ENCODE data around the gene C1QTNF2.
"Not testable (repeated sequence)": the region's sequence is repeated elsewhere in the genome, so short reads cannot be mapped to it uniquely, and the experiment has no call there.

Gene C1QTNF2

DNA sequence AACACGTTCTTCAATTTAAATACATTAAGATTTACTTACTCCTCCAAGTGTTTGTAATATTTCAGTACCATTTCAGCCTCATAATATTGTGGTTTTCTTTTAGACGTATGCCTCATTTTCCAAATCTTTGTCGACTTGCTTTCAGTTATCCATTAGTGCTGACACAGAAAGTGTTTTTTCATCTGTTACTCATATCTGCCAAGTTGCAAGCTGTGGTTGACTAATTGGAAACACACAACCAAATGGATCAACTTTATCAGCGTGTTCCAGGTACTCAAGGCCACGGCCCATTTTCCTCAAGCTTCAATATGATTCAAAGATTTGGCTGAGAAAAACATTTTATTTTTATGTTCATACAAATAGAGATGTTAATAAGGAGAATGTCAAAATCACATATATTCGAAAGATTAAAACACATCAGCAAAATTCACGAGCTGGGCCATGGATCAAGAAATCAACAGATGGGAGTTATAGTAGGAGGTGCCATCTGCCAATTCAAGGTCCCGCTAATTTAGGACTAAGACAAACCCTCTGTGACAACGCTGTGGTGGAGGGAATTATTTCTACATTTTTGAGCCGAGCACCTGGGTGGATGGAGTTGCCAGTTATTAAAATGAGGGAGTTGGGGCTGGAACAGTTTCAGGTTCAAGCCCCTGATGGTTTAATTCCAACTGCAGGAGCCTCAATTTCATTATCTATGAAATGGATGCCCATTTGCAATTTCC lies 30.9 kb downstream of the C1QTNF2 start:
- no peak for DNase-seq

DNA sequence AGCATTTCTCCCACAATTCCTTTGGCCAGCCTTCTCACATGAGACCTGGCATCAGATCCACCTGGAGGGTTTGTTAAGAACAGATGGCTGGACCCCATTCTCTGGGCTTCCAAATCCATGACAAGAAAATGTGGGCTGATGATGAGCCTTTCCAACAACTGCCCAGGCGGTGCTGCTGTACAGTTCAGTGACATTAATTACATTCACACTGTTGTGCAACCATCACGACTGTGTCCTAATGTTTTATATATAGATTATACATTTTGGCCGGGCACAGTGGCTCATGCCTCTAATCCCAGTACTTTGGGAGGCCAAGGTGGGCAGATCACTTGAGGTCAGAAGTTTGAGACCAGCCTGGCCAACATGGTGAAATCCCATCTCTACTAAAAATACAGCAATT lies 35.7 kb downstream of the C1QTNF2 start:
- DNase-seq, result not testable (repeated sequence)

DNA sequence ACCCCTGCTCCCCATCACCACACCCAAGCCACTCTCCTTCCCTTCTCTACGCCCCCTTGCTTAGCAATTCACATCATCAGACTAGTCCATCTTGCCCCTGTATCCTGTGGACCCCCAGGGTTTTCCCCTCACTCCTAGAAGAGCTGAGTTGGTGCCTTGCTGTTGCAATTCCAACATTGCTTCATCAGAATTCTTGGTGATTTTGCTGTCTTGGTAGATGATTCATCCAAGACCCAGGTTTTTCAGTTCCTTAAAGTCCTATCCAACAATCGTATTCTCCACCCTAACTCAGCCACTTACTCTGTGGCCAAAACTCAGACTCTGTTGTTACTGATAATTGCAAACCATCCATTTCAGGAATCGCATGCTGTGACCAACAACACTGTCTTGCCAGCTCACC lies 36.7 kb downstream of the C1QTNF2 start:
- DNase-seq, result no peak

GRCh38 chr5:160330212-160330611 lies 40.2 kb downstream of the C1QTNF2 start:
- DNase-seq, result no peak

DNA sequence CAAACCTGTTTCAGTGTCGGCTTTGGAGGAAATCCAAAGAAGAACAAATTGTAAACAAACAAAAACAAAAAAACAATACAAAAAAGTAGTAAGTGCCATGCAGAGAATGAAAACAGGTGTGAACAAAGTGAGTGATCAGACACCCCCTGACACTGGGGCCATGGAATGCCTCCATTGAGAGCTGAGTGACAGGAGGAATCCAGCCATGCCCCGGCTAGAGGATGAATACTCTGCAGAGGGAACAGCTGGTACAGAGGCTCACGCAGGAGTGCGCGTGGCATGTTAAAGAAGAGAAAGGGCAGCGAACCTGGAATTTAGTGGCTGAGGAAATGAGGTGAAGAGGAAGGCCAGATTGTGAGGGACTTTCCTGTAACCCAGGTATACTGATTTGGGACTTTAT lies 42.6 kb downstream of the C1QTNF2 start:
- DNase-seq, result no peak

DNA sequence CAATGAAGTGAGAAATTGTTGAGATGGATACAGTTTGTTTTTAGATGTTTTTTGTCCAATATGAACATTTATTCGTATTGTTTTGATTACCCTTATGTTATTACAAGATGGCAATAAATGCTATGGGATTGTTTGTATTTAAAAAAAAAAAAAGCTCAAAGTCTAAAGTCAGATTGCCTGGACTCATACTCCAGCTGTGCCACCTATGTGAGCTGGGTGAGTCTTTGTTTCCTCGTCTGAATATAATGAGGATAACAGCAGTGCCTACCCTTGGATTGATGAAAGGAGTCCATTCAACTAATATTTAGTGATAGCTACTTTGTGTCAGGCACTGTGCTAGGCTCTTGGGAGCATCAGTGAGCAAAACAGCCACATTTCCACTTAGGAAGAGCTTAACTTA lies 43.4 kb downstream of the C1QTNF2 start:
- no peak for DNase-seq

DNA sequence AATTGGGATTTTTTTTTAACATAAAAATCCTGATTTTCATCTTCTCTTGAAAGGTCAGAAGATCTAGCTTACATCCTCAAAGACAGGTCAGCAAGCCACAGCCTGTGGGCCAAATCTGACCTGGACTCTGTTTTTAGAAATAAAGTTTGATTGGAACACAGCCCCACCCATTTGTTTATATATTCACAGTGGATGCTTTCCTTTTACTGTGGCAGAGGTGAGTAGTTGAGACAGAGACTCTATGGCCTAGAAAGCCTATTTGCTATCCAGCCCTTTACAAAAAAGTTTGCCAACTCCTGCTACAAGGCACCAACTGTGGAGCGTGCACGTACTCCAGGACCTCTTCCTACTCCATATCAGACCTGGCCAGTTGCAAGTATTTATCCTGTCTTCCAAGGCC lies 44.7 kb downstream of the C1QTNF2 start:
- no peak for DNase-seq

- no peak for DNase-seq
These were observed 45.5 kb downstream of the C1QTNF2 start for GRCh38 chr5:160324886-160325285.

GRCh38 chr5:160318409-160318808 lies 52.0 kb downstream of the C1QTNF2 start:
- DNase-seq, result no peak

GRCh38 chr5:160317434-160317833 lies 53.0 kb downstream of the C1QTNF2 start:
- DNase-seq, result no peak

DNA sequence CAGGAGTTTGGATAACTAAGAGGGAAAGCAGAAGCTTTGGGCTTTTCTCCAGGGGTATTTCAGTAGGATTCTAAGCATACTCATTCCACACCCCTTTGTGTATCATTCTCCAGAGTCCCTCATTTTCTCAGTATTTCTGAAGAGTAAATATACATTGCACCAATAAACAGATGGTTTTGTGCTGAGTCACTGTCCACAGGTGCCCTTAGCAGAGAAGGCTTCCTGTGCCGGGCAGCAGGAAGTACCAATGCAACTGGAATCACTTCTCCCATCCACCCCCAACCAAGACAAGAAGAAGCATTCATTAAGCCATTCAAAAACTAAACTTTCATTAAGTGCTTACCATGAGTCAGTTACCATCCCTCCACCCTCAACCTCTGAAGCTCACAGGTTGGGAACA lies 54.5 kb downstream of the C1QTNF2 start:
- DNase-seq, result peak; percentile 19

DNA sequence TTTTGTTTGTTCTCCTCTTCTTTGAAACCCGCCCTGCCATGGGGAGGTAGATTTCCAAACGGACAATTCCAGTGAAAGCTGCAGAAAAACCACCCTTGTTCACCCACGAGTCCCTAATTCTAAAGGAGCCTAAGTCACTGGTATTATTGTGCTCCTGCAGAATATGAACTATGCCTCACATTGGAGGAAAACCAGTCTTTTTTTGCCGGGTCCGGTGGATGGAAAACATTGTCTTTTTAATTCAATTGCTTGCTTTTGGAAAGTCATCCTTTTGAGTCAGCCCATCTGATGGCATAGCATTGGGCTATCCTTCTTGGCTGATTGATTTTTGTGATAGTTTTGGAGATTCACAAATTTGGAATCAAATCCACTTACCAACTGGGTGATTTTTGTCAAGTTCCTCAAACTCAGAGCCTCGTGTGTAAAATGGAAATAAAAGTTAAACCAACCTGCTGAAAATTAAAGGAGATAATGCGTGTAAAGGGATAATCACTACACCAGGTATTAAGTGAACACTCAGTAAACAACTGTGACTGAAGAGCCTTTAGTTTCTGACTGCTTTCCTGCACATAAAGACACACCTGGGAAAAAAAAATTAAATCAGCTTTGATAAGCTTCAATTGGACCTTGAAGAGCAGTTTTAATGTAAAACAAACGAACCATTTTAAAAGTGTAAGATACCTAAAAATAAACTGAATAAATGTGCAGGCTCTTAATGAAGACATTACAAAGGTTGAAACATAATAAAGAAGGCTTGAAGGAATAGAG lies 57.3 kb downstream of the C1QTNF2 start:
- DNase-seq, result peak; percentile 29

DNA sequence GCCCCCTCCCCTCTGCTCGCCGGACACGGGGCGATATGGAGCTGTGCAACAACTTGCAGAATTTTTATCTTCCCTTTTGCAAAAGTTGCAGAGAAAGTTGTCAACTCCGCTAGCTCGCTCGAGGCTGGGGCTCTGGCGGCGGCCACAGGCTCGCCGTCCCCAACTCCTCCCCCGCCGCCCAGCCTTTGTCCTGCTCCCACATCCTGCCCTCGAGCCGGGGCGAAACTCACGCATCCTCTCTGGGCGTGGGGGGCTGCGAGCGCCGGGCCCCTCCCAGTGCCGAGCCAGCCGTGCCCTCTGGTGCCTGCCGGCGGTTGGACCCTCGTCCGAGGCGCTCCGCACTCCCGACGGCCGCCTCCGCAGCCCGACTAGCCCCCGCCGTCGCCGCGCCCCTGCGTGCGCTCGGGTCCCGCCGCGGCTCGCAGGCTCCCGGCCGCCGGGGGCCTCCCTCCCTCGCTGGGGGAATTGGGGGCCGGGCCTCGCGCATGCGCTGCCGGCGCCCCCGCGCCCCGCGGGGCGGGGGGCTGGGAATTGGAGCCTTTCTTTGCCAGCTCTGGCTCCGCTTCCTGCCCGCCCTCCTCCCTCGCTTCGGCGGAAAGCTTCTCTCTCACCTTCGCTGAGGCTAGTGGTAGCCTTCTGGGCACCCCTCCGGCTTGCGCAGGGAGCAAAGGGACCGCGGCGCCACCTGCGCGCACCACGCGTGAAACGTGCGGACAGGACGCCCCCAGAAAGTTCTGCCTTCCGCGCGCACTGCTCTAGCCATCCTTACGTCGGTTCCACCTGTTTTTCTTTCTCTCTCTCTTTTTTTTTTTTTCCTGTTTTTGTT lies 58.1 kb downstream of the C1QTNF2 start, which contains the start of gene CCNJL:
TSS of gene CCNJL (minus strand) at position 431 of the 826 bp plus-strand sequence. CDS start 641 bp downstream, outside the sequence.
- DNase-seq, result peak; percentile 77

DNA sequence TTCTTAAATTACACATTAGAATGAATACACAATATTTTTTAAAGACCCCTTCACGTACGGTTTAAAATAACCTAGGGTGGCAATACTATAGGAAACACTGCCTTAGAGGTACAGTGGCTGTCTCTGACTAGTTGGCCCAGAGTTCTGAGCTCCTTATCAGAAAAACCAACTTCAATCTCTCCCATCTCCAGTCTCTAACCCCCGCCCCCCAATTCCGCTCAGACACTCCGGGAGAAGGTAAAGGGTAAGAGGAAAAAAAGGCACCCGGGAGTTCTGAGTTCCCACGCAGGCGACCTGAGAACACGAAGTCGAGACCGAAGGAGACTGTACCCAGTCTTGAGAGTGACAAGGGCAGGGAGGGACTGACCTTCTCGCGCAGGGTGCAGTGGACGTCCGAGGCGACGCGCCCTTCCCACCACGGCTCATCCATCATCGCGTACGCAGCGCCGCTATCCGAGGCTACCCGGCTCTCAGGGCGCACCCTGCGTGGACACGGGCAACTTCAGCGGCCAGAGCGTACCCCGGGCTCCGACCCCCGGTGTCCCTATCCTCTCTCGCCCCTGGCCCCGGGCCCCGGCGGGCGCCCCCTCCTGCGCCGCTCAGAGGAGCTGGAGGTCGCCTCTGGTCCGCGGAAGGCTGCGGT lies 58.8 kb downstream of the C1QTNF2 start:
- no peak for DNase-seq

DNA sequence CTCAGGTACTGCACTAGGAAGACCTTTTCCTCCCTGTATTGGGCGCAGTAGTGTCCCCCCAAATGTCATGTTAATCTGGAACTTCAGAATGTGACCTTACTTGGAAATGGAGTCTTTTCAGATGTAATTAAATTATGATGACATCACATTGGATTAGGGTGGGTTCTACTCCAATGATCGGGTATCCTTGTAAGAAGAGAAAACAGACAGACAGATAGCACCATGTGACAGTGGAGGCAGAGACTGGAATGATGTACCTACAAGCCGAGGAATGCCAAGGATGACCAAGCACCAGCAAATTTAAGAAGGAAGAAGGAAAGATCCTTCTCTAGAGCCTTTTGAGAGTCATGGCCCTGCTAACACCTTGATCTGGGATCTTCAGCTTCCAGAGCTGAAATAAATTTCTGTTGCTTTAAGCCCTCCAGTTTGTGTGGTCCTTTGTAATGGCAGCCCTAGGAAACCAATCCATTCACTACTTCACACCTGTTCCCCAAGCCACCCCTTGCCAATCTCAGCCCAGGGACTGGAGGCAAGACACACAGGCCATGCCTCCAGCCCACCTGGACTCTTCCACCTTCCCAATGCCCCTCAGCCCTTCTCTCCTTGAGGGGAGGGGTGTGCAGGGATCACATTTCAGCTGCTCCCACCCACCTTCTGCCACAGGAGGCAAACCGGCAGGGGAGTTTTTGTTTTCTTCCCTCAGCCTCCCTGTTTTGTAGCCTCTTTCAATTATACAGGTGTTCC lies 59.7 kb downstream of the C1QTNF2 start:
- DNase-seq, result no peak

DNA sequence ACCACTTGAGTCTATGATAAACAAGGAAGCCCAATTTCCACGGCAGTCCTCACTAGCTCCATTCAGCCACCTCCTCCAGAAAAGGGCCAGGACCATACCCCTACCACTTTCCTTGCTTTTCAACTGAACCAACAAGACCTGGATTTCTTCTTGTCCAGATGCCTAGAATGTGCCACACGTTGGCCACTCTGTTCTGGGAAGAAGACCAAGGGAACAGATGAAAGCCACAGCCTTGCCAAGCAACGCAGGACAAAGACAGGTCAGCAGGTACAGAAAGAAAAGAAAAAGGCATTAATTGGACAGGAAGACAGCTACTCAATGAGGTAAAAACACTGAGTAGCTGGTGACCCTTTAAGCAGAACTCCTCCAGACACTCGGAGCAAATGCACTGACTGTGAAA lies 60.3 kb downstream of the C1QTNF2 start:
- no peak for DNase-seq

DNA sequence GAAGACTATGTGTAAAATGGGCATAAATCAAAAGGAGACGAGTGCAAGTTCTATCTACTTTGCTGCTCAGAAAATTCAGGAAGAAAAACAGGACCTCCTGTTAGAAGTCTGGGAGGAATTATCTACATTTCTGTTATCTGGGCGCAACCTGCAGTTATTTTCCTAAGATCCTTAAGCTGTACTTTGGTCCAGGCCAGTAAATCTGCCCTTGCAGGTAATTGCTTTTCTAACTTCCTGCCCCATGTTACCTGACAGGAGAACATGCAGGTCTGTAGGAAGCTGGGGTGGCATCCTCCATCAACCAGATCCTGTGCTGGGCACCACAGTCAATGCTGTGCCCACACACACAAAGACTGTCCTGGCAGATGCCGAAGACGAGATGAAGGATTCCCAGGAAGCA lies 63.7 kb downstream of the C1QTNF2 start:
- DNase-seq, result no peak

GRCh38 chr5:160305319-160305718 lies 65.1 kb downstream of the C1QTNF2 start:
- no peak for DNase-seq

DNA sequence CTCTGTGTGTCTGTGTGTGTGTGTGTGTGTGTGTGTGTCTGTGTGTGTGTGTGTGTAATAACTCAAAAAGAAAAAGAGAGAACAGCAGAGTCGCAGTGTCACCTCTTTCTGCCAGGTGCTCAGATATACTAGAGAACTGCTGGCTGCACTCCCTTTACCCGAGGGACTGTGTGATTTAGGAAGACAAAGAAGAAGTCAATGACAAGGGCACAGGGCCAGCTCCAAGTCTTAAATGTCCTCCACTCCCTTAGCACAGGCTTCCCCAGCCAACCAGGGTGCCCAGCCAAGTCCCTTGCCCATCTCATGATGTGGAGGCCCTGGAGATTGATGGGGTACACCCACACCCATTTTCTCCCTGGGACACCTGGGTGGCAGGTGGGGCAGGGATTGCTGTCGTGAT lies 66.7 kb downstream of the C1QTNF2 start:
- peak; percentile 65 for DNase-seq

DNA sequence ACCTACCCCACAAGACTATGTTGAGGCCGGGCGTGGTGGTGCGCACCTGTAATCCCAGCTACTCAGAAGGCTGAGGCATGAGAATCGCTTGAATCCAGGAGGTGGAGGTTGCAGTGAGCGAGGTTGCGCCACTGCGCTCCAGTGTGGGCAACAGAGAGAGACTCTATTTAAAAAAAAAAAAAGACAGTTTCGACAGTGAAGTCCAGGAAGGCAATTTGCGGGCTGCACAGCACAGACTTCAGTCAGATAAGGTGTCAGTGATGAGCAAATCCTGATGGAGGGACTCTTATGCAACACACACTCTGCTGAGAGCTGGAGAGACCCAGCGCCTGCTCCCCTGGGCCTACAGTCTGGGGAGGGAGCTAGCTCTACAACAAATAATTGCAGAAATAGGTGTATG lies 72.2 kb downstream of the C1QTNF2 start:
- peak; percentile 45 for DNase-seq

GRCh38 chr5:160297776-160298175 lies 72.7 kb downstream of the C1QTNF2 start:
- DNase-seq, result no peak
